Measurements from ENCODE around the gene NSUN5. TPM values are rescaled to one million over a fixed set of nuclear protein-coding genes. Genes with fewer than 3 reads are reported as not detected.
"Not testable (repeated sequence)": the region's sequence is repeated elsewhere in the genome, so short reads cannot be mapped to it uniquely, and the experiment has no call there.

The NSUN5 gene
- total and polyA plus RNA-seq, 2 experiments from 2014 or later: 65.6 to 73.4 TPM

DNA sequence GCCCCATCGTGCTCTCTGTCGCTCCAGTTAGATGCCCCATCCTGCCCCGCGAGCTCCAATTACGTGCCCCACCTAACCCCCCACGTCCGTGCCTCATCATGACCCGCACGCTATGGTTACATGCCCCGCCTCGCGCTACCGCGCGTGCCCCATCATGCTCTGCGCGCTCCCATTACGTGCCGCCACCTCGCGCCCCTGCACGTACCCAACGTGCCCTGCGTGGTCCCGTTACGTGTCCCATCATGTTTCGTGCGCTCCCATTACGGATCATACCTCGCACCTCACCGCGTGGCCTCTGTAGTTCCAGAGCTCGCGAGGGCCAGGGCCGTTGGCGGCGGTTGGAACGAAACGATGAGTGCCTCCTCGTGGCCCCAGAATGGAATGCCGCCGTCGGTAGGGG, 19.3 kb upstream of the NSUN5 start, which contains the start of the genes FKBP6 and TRIM50:
Gene FKBP6 (plus strand): TSS at position 240 of the 400 bp plus-strand sequence. CDS start 268 bp downstream, outside the sequence.
Gene TRIM50 (minus strand): TSS at position 161 of the 400 bp plus-strand sequence. CDS start 3,295 bp downstream, outside the sequence.
- H3K27me3 Mint-ChIP-seq (ENCODE audit: insufficient read depth, low read depth, poor library complexity): peaks cover 16% of the 10 kb centered on the region
- not testable (repeated sequence) for H3K9me2 ChIP-seq (ENCODE audit: insufficient read depth); H3K4me3 ChIP-seq; H3K4me2 ChIP-seq; H3K4me3 Mint-ChIP-seq; DNase-seq (ENCODE audit: low spot score); H3K27ac ChIP-seq (ENCODE audit: low read depth); H3K27ac Mint-ChIP-seq; H3K4me1 ChIP-seq (ENCODE audit: insufficient read depth); H3K27me3 ChIP-seq (ENCODE audit: insufficient read depth); H3F3A ChIP-seq (replicated peaks; ENCODE audit: low read depth); H3K36me3 ChIP-seq (ENCODE audit: insufficient read depth); H3K9me3 Mint-ChIP-seq; H2AFZ ChIP-seq; ATAC-seq; H3K79me2 ChIP-seq (replicated peaks; ENCODE audit: insufficient read depth); H3K36me3 Mint-ChIP-seq (ENCODE audit: low read depth); H4K20me1 ChIP-seq (replicated peaks; ENCODE audit: insufficient read depth)
- H3K4me1 Mint-ChIP-seq: peaks cover 19% of the 10 kb centered on the region

DNA sequence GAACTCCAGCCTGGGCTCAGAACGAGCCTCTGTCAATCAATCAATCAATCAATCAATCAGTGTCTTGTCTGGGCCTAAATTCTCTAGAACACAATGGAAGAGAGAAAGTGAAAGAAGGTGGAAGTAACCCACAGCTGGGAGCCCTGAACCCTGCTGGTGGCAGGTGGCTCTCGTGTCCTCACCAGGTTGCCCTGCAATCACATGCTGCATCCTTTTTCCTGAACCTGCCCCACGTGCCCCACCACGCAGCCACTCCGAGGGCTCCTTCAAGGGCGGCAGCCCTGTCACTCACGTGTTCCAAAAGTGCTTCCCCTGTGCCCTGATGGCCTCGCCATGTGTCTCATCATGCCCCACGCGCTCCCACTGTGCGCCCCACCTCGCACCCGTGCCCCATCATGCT, 18.8 kb upstream of the NSUN5 start:
- not testable (repeated sequence) for H3K9me3 Mint-ChIP-seq; ATAC-seq; H3K27ac Mint-ChIP-seq; H2AFZ ChIP-seq; H3F3A ChIP-seq (replicated peaks; ENCODE audit: low read depth); H3K9me2 ChIP-seq (ENCODE audit: insufficient read depth); H3K4me1 ChIP-seq (ENCODE audit: insufficient read depth); DNase-seq (ENCODE audit: low spot score); H3K36me3 Mint-ChIP-seq (ENCODE audit: low read depth); H3K27me3 ChIP-seq (ENCODE audit: insufficient read depth); H3K79me2 ChIP-seq (replicated peaks; ENCODE audit: insufficient read depth); H3K4me3 Mint-ChIP-seq; H3K36me3 ChIP-seq (ENCODE audit: insufficient read depth); H4K20me1 ChIP-seq (replicated peaks; ENCODE audit: insufficient read depth); H3K27ac ChIP-seq (ENCODE audit: low read depth); H3K4me2 ChIP-seq; H3K4me3 ChIP-seq
- Mint-ChIP-seq H3K4me1 (peaks cover 19% of the 10 kb centered on the region), H3K27me3 (ENCODE audit: insufficient read depth, low read depth, poor library complexity) (peaks cover 20% of the 10 kb centered on the region)

DNA sequence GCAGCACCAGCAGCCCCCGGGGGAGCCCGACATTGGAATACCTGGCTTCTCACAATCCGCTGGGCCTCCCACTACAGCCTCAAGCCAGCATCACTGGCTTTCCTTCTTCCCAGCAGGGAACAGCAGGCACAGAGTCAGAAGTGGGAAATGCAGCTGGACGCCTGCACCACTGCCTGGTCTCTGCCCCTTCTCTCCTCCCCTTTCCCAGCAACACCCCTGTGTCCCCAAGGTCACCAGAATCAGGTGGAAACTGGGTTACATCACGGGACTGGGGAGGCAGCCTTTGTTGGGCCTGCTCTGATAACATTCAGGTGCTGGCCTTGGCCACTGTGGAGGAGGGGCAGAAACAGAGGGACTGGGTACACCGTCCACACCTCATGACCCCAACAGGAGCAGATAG, 16.8 kb upstream of the NSUN5 start:
- not testable (repeated sequence) for H3K27ac Mint-ChIP-seq; DNase-seq (ENCODE audit: low spot score); H3K36me3 ChIP-seq (ENCODE audit: insufficient read depth); H3K4me3 Mint-ChIP-seq; H3K9me3 Mint-ChIP-seq; H3K27me3 ChIP-seq (ENCODE audit: insufficient read depth); H3K4me1 Mint-ChIP-seq; H3K79me2 ChIP-seq (replicated peaks; ENCODE audit: insufficient read depth); H3K9me2 ChIP-seq (ENCODE audit: insufficient read depth); H3K4me3 ChIP-seq; H4K20me1 ChIP-seq (replicated peaks; ENCODE audit: insufficient read depth); H3K4me2 ChIP-seq; ATAC-seq; H2AFZ ChIP-seq; H3K36me3 Mint-ChIP-seq (ENCODE audit: low read depth); H3K4me1 ChIP-seq (ENCODE audit: insufficient read depth); H3K27ac ChIP-seq (ENCODE audit: low read depth); H3F3A ChIP-seq (replicated peaks; ENCODE audit: low read depth)
- H3K27me3 Mint-ChIP-seq (ENCODE audit: insufficient read depth, low read depth, poor library complexity): peaks cover 20% of the 10 kb centered on the region

DNA sequence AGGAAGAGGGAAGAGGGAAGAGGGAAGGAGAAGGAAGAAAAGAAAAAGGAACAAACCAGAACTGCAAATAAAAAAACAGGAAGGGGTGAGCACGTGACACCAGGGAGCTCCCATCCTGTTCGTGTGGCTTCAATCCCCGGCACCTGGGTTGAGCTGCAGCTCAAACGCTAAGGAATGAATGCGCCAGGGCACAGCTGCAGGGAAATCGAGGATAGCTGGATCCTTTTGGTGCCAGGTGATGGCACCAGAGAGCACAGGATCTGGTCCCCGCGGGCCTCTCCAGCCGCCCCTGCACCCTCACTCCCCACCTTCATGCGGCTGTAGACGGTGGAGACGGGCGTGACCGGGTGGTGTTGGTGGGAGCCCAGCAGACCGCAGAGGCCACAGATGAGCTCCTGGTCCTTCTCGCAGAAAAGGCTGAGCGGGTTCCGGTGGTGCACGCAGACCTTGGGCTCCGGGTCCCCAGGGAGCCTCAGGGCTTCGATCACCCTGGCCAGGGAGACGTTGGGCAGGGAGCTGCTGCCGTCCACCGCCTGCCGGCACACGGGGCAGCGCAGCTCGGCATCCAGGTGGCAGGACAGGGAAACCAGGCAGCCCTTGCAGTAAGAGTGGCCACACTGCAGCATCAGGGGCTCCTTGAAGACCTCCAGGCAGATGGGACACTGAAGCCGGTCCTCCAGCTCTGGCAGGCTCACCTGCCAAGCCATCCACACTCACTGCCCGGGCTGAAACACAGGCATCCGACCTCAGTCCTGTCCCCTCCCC, 15.6 kb upstream of the NSUN5 start:
- Histone ChIP-seq H3K4me3 (peak overlapping the region; percentile 29; the same call in 1 of the 2 replicates), H3K4me2 (peak overlapping the region; percentile 60), H2AFZ (peak overlapping the region; percentile 83)
- H4K20me1 ChIP-seq (replicated peaks; ENCODE audit: insufficient read depth); H3K27ac ChIP-seq (ENCODE audit: low read depth); H3K36me3 ChIP-seq (ENCODE audit: insufficient read depth); H3K4me1 ChIP-seq (ENCODE audit: insufficient read depth); H3K79me2 ChIP-seq (replicated peaks; ENCODE audit: insufficient read depth); H3F3A ChIP-seq (replicated peaks; ENCODE audit: low read depth); H3K4me1 Mint-ChIP-seq; H3K9me2 ChIP-seq (ENCODE audit: insufficient read depth); H3K27me3 ChIP-seq (ENCODE audit: insufficient read depth); H3K36me3 Mint-ChIP-seq (ENCODE audit: low read depth); H3K27ac Mint-ChIP-seq; H3K9me3 Mint-ChIP-seq: not testable (repeated sequence)
- Mint-ChIP-seq H3K27me3 (ENCODE audit: insufficient read depth, low read depth, poor library complexity) (peaks cover 19% of the 10 kb centered on the region), H3K4me3 (peak overlapping the region; percentile 19; the same call in 1 of the 3 replicates)
- DNase-seq (ENCODE audit: low spot score) (peak; percentile 95), ATAC-seq (peak; percentile 91)
- TF ChIP-seq, protein P1, sequence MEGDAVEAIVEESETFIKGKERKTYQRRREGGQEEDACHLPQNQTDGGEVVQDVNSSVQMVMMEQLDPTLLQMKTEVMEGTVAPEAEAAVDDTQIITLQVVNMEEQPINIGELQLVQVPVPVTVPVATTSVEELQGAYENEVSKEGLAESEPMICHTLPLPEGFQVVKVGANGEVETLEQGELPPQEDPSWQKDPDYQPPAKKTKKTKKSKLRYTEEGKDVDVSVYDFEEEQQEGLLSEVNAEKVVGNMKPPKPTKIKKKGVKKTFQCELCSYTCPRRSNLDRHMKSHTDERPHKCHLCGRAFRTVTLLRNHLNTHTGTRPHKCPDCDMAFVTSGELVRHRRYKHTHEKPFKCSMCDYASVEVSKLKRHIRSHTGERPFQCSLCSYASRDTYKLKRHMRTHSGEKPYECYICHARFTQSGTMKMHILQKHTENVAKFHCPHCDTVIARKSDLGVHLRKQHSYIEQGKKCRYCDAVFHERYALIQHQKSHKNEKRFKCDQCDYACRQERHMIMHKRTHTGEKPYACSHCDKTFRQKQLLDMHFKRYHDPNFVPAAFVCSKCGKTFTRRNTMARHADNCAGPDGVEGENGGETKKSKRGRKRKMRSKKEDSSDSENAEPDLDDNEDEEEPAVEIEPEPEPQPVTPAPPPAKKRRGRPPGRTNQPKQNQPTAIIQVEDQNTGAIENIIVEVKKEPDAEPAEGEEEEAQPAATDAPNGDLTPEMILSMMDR (conservative IDR thresholded peaks at IDR 0.05; ENCODE audit: low read depth in 2 of 2): peak; percentile 48 to 79

DNA sequence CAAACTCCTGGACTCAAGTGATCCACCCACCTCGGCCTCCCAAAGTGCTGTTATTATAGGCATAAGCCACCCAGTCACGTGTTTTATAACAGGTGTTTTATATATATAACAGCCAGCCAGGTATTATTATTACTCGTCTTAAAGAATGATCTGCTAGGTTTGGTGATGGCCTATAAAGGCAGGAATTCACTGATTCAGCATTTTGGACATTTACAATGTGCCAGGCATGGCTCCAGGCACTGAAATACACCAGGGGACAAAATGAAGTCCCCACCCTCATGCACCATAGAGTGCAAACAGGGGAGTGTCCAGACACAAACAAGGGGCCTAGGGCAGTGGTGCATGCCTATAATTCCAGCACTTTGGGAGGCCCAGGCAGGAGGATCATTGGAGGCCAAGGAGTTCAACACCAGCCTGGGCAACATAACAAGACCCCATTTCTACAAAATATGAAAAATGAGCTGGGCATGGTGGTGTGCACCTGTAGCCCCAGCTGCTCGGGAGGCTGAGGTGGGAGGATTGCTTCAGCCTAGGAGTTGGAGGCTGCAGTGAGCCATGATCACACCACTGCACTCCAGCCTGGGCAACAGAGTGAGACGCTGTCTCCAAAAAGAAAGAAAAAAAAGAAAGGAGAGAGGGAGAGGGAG, 14.9 kb upstream of the NSUN5 start:
- H3K4me3 Mint-ChIP-seq, H3K4me2 ChIP-seq: not testable (repeated sequence)
- H2AFZ ChIP-seq: peak overlapping the region; percentile 80; the same call in 1 of the 2 replicates

More for the DNA sequence above, 14.9 kb upstream of the NSUN5 start:
- H3K9me2 ChIP-seq (ENCODE audit: insufficient read depth); ATAC-seq; H3K9me3 Mint-ChIP-seq; H3K27ac ChIP-seq (ENCODE audit: low read depth); H3K36me3 Mint-ChIP-seq (ENCODE audit: low read depth); H3K79me2 ChIP-seq (replicated peaks; ENCODE audit: insufficient read depth); DNase-seq (ENCODE audit: low spot score); H3K27me3 ChIP-seq (ENCODE audit: insufficient read depth); H3K36me3 ChIP-seq (ENCODE audit: insufficient read depth); H3K4me1 Mint-ChIP-seq; H4K20me1 ChIP-seq (replicated peaks; ENCODE audit: insufficient read depth); H3F3A ChIP-seq (replicated peaks; ENCODE audit: low read depth); H3K27ac Mint-ChIP-seq; H3K4me1 ChIP-seq (ENCODE audit: insufficient read depth); H3K4me3 ChIP-seq: not testable (repeated sequence)
- H3K27me3 Mint-ChIP-seq (ENCODE audit: insufficient read depth, low read depth, poor library complexity): peaks cover 13% of the 10 kb centered on the region

All from GM23338 (cell line).